Keratinocyte (primary cell): Measurements from ENCODE around the gene EDC4. TPM values are rescaled to one million over a fixed set of nuclear protein-coding genes. Genes with fewer than 3 reads are reported as not detected.
"Not testable (repeated sequence)": the region's sequence is repeated elsewhere in the genome, so short reads cannot be mapped to it uniquely, and the experiment has no call there.

ENCODE experiments used
- DNase-seq: peaks from one replicate; pipeline ENCODE4 v3.0.0-alpha.2; 2011; ENCODE audit warnings: low read depth, missing footprints, low spot score
- FAIRE-seq: peaks from 2 replicates; lab custom pipeline; 2011; peaks lifted over from hg19 to GRCh38; lab: Jason Lieb, UNC
- H2AFZ ChIP-seq: 2 replicates; pipeline ENCODE4 v1.6.0; 2012; ENCODE audit warnings: low read length, control low read depth, inconsistent platforms; ENCODE audit not compliant: control insufficient read depth
- H3K27ac ChIP-seq: 2 replicates; pipeline ENCODE4 v1.5.1; 2011; ENCODE audit warnings: low read length; ENCODE audit not compliant: control insufficient read depth, insufficient read depth
- H3K27me3 ChIP-seq: 3 replicates; pipeline ENCODE4 v1.6.0; 2011; ENCODE audit warnings: low read length; ENCODE audit not compliant: control insufficient read depth, insufficient read depth; ENCODE audit errors: extremely low read depth
- H3K36me3 ChIP-seq, 2 experiments: 2 replicates in 1 of 2; 3 replicates in 1 of 2; pipeline ENCODE4 v1.5.1; 2011; ENCODE audit warnings: low read length in 2 of 2, mild to moderate bottlenecking in 1 of 2; ENCODE audit not compliant: control insufficient read depth in 2 of 2, insufficient read depth in 2 of 2; ENCODE audit errors: extremely low read depth in 1 of 2
- H3K4me1 ChIP-seq: 3 replicates; pipeline ENCODE4 v1.5.1; 2011; ENCODE audit warnings: low read length; ENCODE audit not compliant: control insufficient read depth, insufficient read depth; ENCODE audit errors: extremely low read depth
- H3K4me2 ChIP-seq: 3 replicates; pipeline ENCODE4 v1.6.0; 2011; ENCODE audit warnings: low read depth, low read length; ENCODE audit not compliant: control insufficient read depth, insufficient read depth; ENCODE audit errors: extremely low read depth
- H3K4me3 ChIP-seq, 3 experiments: fragments of 200-600 bp in 1 of 3; sonication (generic) in 1 of 3; 2 replicates in 2 of 3; 3 replicates in 1 of 3; pipeline ENCODE4 v1.5.1; 2011 to 2016; ENCODE audit warnings: low read length in 3 of 3, mild to moderate bottlenecking in 3 of 3, control low read depth in 2 of 3, inconsistent platforms in 1 of 3, low read depth in 1 of 3, mixed read lengths in 1 of 3, mixed run types in 1 of 3, moderate library complexity in 1 of 3; ENCODE audit not compliant: control insufficient read depth in 2 of 3, insufficient read depth in 2 of 3; ENCODE audit errors: extremely low read depth in 1 of 3
- H3K79me2 ChIP-seq: 2 replicates; pipeline ENCODE4 v1.6.0; 2012; ENCODE audit warnings: low read length; ENCODE audit not compliant: control insufficient read depth, insufficient read depth
- H3K9ac ChIP-seq: 3 replicates; pipeline ENCODE4 v1.6.0; 2011; ENCODE audit warnings: low read length; ENCODE audit not compliant: control insufficient read depth, insufficient read depth; ENCODE audit errors: extremely low read depth
- H3K9me1 ChIP-seq: 3 replicates; pipeline ENCODE4 v1.6.0; 2011; ENCODE audit warnings: low read length; ENCODE audit not compliant: control insufficient read depth, insufficient read depth; ENCODE audit errors: extremely low read depth
- H3K9me3 ChIP-seq: 2 replicates; pipeline ENCODE4 v1.5.1; 2012; ENCODE audit warnings: low read depth, low read length; ENCODE audit not compliant: control insufficient read depth
- H4K20me1 ChIP-seq: 3 replicates; pipeline ENCODE4 v1.6.0; 2011; ENCODE audit warnings: low read length; ENCODE audit not compliant: control insufficient read depth, insufficient read depth; ENCODE audit errors: extremely low read depth
- EZH2 ChIP-seq: IDR thresholded peaks from one replicate; pipeline ENCODE4 v1.6.1; 2012; ENCODE audit warnings: inconsistent platforms, mild to moderate bottlenecking, low read length, moderate library complexity
- dilution Hi-C: fragments of 300-500 bp; cut with MboI; formaldehyde crosslinking; loops from one replicate; pipeline ENCODE4 v1.7.0; 2020; ENCODE audit warnings: low sequenced_read_pairs; ENCODE audit not compliant: extremely low pct_ligation_motif_present
- polyA plus RNA-seq, 5 experiments: library from polyadenylated mRNA; depleted of rRNA in 3 of 5; stranded (reverse) in 3 of 5; stranded (forward) in 1 of 5; unstranded in 1 of 5; fragments of >200 nt; gene quantifications; 1 replicate in 1 of 5; 2 replicates in 3 of 5; 3 replicates in 1 of 5; pipeline versions ENCODE4 v1.2.1 to v1.2.3, GENCODE V29; 2011 to 2012; ENCODE audit warnings: missing spikeins in 2 of 5, low read depth in 1 of 5, low replicate concordance in 1 of 5
- TF ChIP-seq, protein P1 (sequence below), 3 experiments: IDR thresholded peaks in 1 of 3; conservative IDR thresholded peaks in 1 of 3; optimal IDR thresholded peaks in 1 of 3; 2 replicates in 2 of 3; 3 replicates in 1 of 3; pipeline versions ENCODE3 to v1.5.1; 2011; ENCODE audit warnings: low read length in 3 of 3, mild to moderate bottlenecking in 3 of 3, moderate library complexity in 2 of 3, control low read depth in 1 of 3, inconsistent platforms in 1 of 3; ENCODE audit not compliant: insufficient read depth in 2 of 3; ENCODE audit errors: extremely low read depth in 1 of 3

The EDC4 gene
- polyA plus RNA-seq, 1 donor (not counting 4 experiments of a cell fraction or from before 2014, with no cell fraction given), result 16.7 TPM

DNA sequence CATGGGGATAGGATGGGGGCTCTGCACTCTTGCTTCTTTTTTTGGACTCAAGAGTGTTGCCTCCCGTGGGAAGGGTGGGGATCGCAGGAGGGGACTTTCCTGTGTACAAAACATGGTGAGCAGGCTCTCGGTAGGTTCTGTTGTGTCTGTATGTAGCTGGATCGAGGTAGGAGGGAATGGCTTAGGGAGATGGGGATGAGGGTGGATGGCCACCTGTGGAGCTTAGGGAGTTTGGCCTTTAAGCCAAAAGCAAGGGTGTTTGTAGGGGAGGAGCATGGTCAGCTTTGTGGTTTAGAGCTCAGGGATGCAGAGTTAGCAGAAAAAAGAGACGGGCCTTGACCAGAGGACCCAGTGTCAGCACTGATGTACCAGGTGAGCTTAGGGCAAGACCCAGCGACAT is 11.0 kb upstream of the EDC4 start:
- Histone ChIP-seq H3K9me3 (no peaks in the 10 kb centered on the region), H3K9me1 (peaks cover 6% of the 10 kb centered on the region), H3K79me2 (peaks cover 78% of the 10 kb centered on the region), H3K9ac (no peak overlapping the region), H3K4me2 (no peak overlapping the region), H2AFZ (no peak overlapping the region), H3K4me3 (no peak overlapping the region), H3K4me1 (peaks cover 34% of the 10 kb centered on the region), H3K27ac (peak overlapping the region; percentile 32), H4K20me1 (peaks cover 37% of the 10 kb centered on the region), H3K36me3 (peaks cover 16 to 52% of the 10 kb centered on the region in 2 experiments), H3K27me3 (no peaks in the 10 kb centered on the region)
- dilution Hi-C loops, result no loop called here
- FAIRE-seq (no peak), DNase-seq (no peak)
- TF ChIP-seq EZH2, result no peak
- TF ChIP-seq, protein P1, sequence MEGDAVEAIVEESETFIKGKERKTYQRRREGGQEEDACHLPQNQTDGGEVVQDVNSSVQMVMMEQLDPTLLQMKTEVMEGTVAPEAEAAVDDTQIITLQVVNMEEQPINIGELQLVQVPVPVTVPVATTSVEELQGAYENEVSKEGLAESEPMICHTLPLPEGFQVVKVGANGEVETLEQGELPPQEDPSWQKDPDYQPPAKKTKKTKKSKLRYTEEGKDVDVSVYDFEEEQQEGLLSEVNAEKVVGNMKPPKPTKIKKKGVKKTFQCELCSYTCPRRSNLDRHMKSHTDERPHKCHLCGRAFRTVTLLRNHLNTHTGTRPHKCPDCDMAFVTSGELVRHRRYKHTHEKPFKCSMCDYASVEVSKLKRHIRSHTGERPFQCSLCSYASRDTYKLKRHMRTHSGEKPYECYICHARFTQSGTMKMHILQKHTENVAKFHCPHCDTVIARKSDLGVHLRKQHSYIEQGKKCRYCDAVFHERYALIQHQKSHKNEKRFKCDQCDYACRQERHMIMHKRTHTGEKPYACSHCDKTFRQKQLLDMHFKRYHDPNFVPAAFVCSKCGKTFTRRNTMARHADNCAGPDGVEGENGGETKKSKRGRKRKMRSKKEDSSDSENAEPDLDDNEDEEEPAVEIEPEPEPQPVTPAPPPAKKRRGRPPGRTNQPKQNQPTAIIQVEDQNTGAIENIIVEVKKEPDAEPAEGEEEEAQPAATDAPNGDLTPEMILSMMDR (optimal IDR thresholded peaks at IDR 0.05 in 1 of 3, IDR thresholded peaks at IDR 0.05 in 1 of 3, conservative IDR thresholded peaks at IDR 0.05 in 1 of 3; ENCODE audit: extremely low read depth in 1 of 3, insufficient read depth in 2 of 3, low read length in 3 of 3), result no peak

DNA sequence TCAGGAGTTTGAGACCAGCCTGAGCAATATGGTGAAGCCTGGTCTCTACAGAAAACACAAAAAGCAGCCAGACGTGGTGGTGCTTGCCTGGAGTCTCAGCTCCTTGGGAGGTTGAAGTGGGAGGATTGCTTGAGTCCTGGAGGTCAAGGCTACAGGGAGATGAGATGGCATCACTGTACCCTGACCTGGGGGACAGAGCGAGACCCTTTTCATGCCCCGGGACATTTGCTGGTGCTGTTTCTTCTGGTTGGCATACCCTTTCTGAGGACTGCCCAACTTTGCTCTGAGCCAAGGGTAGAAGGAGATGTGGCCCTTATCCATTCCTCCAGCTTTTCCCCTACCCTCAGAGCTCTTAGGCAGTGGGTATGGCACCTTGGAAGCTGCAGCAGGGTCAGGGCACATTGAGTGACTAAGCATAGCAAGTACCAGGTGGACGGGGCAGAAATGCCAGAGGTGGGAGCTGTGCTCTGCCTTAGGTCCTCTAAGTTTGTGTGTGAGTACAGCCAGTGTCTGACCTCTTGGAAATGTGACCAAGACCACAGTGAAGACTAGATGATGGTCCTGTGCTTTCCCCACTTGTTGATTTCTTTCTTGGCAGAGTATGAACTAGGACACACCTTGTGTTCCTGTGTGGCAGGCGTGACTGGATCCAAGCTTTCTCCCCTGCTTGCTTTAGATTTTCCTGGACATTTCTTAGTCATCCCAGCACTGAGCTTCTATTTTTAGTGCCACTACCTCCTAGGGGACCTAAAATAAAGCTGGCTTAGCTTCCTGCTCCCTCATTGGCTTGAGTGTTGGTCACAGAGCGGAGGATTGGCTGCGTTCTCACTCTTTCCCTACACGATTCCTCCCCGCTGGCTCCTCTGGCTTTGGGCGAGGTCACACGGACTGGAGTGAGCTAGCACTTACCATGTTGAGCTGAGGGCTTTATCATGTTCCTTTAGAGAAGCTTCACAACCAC is 9.9 kb upstream of the EDC4 start:
- Histone ChIP-seq H3K4me1 (peaks cover 25% of the 10 kb centered on the region), H3K27me3 (no peaks in the 10 kb centered on the region), H3K9me1 (peaks cover 5% of the 10 kb centered on the region), H3K27ac (peak overlapping the region; percentile 48), H4K20me1 (peaks cover 32% of the 10 kb centered on the region), H3K9me3 (no peaks in the 10 kb centered on the region), H2AFZ (no peak overlapping the region), H3K79me2 (peaks cover 70% of the 10 kb centered on the region), H3K36me3 (peaks cover 20 to 60% of the 10 kb centered on the region in 2 experiments), H3K9ac (peak overlapping the region; percentile 8), H3K4me3 (no peak overlapping the region), H3K4me2 (no peak overlapping the region)
- DNase-seq, result no peak
- no peak for FAIRE-seq
- no peak for TF ChIP-seq EZH2
- TF ChIP-seq, protein P1 (optimal IDR thresholded peaks at IDR 0.05 in 1 of 3, IDR thresholded peaks at IDR 0.05 in 1 of 3, conservative IDR thresholded peaks at IDR 0.05 in 1 of 3; ENCODE audit: extremely low read depth in 1 of 3, insufficient read depth in 2 of 3, low read length in 3 of 3), result no peak
- dilution Hi-C loops, result no loop called here

DNA sequence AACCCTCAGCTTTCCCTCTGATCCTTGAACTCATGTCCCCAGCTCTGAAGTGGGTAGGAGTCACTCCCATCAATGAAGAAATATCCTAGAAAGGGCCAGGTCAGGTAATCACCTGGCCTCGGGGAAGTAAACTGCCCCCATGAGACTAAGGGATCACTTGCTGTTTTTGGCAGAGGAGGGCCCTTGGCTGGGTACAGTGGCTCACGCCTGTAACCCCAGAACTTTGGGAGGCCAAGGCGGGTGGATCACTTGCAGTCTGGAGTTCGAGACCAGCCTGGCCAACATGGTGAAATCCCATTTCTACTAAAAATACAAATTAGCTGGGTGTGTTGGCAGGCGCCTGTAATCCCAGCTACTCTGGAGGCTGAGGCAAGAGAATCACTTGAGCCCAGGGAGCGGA is 8.8 kb upstream of the EDC4 start:
- H3K36me3 ChIP-seq, result peaks cover 27 to 54% of the 10 kb centered on the region in 2 experiments
- FAIRE-seq, DNase-seq, H3K4me2 ChIP-seq, H3K4me3 ChIP-seq, H3K9me1 ChIP-seq, H3K27ac ChIP-seq, H3K9me3 ChIP-seq, H2AFZ ChIP-seq, H3K27me3 ChIP-seq, H3K9ac ChIP-seq, dilution Hi-C loops: not testable (repeated sequence)
- H4K20me1 ChIP-seq, result peaks cover 27% of the 10 kb centered on the region
- H3K79me2 ChIP-seq, result peaks cover 60% of the 10 kb centered on the region
- H3K4me1 ChIP-seq, result peaks cover 18% of the 10 kb centered on the region
